Measurements from ENCODE around the gene COL18A1.

The COL18A1 gene

DNA sequence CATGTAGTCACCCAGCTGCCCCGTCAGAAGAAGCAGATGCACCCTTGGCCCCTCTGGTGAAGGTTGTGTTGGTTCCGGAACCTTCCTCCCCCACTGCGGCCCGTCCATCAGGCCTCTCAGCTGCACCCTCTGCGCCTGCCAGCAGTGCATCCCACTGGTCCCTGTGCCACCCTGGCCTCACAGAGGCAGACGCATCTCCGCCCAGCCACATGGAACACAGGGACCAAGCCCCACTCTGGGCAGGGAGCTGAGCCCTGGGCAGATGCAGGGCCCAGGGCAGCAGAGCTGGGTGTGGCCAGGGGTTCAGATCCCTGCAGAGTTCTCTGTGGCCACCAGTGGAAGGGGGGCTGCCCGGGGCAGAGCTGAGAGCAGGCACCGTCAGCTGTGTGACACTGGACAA, 86.7 kb downstream of the COL18A1 start:
- Histone ChIP-seq H3K9me3 (ENCODE audit: low read length) (no peaks in the 10 kb centered on the region), H3K27me3 (ENCODE audit: control insufficient read depth in 1 of 2, insufficient read depth in 2 of 2, low read length in 2 of 2) (no peaks in the 10 kb centered on the region), H3K9ac (ENCODE audit: low read length) (no peak overlapping the region), H3K36me3 (ENCODE audit: insufficient read depth, low read length) (peaks cover 13% of the 10 kb centered on the region), H3K4me3 (ENCODE audit: low read depth in 1 of 2, low read length in 2 of 2) (no peak overlapping the region), H3K4me1 (ENCODE audit: insufficient read depth, low read length) (no peaks in the 10 kb centered on the region), H3K27ac (ENCODE audit: low read depth, low read length) (no peak overlapping the region)

DNA sequence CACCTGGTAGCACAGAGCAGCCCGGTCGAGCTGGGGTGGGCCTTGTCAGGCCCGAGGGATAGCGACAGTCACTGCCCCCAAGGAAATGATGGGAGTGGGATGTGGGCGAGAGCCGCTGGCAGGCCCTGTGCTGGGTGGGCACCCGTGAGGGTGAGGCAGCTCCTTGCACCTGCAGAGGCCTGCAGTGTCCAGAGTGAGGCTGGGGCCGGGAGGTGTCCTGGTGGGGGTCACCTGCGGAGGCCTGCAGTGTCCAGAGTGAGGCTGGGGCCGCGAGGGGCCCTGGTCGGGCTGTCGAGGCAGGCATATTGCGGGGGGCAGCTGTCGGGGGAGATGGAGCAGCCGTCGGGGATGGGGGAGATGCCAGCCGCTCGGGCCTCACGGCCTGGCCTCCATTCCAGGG, 87.8 kb downstream of the COL18A1 start:
- no peaks in the 10 kb centered on the region for H3K4me1 ChIP-seq (ENCODE audit: insufficient read depth, low read length)
- H3K9me3 ChIP-seq (ENCODE audit: low read length) = no peaks in the 10 kb centered on the region
- H3K36me3 ChIP-seq (ENCODE audit: insufficient read depth, low read length) = peaks cover 15% of the 10 kb centered on the region
- no peak overlapping the region for H3K27ac ChIP-seq (ENCODE audit: low read depth, low read length)
- H3K4me3 ChIP-seq (ENCODE audit: low read depth in 1 of 2, low read length in 2 of 2) = no peak overlapping the region
- H3K9ac ChIP-seq (ENCODE audit: low read length) = no peak overlapping the region
- H3K27me3 ChIP-seq (ENCODE audit: control insufficient read depth in 1 of 2, insufficient read depth in 2 of 2, low read length in 2 of 2) = no peaks in the 10 kb centered on the region

DNA sequence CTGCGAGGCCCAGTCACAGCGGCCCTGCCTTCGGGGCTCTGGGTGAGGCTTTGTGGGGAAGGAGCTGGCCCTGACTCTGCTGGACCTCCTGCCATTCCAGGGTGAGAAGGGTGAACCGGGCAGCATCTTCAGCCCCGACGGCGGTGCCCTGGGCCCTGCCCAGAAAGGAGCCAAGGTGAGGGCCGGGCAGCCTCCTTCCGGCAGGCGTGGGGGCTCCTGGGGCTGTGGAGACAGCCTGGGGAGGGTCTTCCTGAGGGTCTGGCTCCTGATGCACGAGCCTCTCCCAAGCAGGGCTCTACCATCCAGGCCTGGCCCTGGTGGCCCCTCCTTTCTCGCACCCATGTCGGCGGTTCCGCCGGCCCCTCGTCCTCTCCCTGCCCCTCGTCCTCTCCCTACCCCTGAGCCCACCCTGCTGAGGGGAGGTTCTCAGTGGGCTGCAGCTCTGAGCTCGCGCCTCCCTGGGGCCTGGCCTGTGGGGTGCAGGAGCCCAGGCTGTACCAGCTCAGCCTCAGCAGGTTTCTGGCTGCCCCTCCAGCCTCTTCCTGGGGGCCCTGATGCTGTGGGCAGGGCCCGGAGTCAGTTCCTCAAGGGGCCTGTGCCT, 88.5 kb downstream of the COL18A1 start:
- H3K27ac ChIP-seq (ENCODE audit: low read depth, low read length) = no peak overlapping the region

DNA sequence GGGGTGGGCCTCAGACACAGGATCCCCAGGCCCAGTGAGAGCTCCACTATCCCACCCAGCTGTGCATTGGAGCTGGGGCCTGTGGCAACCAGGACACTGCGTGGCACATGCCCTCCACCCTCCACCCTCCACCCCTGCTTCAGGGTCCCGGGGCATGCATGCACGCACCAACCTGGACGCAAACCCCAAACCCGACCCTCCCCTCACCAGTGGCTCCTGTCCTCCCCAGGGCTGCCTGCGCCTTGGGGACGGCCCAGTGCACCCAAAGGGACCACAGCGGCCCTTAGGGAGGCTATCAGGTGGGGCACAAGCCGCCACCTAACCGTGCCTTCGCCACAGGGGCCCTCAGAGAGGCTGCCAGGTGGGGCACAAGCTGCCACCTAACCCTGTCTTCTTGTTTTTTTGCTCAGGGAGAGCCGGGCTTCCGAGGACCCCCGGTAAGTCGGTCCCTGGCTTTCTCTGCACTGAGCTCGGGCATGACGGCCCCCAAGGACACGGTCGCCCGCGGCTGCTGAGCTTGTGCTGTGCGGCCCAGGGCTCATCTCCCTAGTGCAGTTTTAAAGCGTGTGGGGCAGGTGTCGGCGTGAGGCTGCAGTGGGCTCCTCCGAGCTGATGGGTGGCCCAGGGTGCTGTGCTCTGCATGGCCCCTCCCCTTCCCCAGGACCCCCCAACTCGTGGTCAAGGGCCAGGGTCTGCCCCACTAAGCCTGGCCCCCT, 89.3 kb downstream of the COL18A1 start:
- Histone ChIP-seq H3K27me3 (ENCODE audit: control insufficient read depth in 1 of 2, insufficient read depth in 2 of 2, low read length in 2 of 2) (no peaks in the 10 kb centered on the region), H3K4me1 (ENCODE audit: insufficient read depth, low read length) (no peaks in the 10 kb centered on the region), H3K27ac (ENCODE audit: low read depth, low read length) (no peak overlapping the region), H3K9me3 (ENCODE audit: low read length) (no peaks in the 10 kb centered on the region), H3K36me3 (ENCODE audit: insufficient read depth, low read length) (peaks cover 21% of the 10 kb centered on the region), H3K4me3 (ENCODE audit: low read depth in 1 of 2, low read length in 2 of 2) (no peak overlapping the region), H3K9ac (ENCODE audit: low read length) (no peak overlapping the region)

More for the DNA sequence above, 88.5 kb downstream of the COL18A1 start:
- Histone ChIP-seq H3K9ac (ENCODE audit: low read length) (no peak overlapping the region), H3K9me3 (ENCODE audit: low read length) (no peaks in the 10 kb centered on the region), H3K4me3 (ENCODE audit: low read depth in 1 of 2, low read length in 2 of 2) (no peak overlapping the region), H3K4me1 (ENCODE audit: insufficient read depth, low read length) (no peaks in the 10 kb centered on the region), H3K27me3 (ENCODE audit: control insufficient read depth in 1 of 2, insufficient read depth in 2 of 2, low read length in 2 of 2) (no peaks in the 10 kb centered on the region), H3K36me3 (ENCODE audit: insufficient read depth, low read length) (peaks cover 16% of the 10 kb centered on the region)

DNA sequence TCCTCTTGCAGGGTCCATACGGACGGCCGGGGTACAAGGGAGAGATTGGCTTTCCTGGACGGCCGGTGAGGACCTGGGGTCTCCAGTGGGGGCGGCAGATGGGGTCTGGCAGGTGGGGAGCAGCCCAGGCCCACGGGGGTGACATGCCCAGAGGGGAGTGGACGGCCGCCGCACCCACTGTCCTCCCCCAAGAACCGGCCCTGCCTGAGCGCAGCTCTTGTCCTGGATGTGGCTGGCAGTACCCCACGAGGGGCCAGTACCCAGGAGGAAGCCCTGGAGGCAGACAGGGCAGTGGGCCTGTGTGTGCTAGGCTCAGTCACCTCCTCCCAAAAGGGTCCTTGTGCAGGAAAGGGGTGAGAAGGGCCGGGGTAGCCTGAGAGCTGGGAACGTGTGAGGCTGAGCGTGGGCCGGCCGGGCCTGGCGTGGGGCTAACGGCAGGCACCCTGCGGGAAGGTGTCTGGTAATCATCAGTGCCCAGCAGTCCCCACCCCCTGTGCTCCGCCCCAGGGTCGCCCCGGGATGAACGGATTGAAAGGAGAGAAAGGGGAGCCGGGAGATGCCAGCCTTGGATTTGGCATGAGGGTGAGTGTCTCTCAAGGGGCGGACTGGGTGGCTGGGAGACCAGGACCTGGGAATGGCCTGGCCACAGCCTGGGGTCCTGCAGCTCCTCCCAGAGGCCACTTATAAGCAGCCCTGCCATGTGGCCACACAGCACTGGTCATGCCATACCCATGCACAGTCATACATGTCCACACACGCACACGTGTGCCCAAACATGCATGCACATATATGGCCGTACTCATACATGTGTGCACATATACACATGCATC, 90.1 kb downstream of the COL18A1 start:
- no peak overlapping the region for H3K4me3 ChIP-seq (ENCODE audit: low read depth in 1 of 2, low read length in 2 of 2)
- H3K27me3 ChIP-seq (ENCODE audit: control insufficient read depth in 1 of 2, insufficient read depth in 2 of 2, low read length in 2 of 2) = no peaks in the 10 kb centered on the region
- H3K9me3 ChIP-seq (ENCODE audit: low read length) = no peaks in the 10 kb centered on the region
- H3K4me1 ChIP-seq (ENCODE audit: insufficient read depth, low read length) = no peaks in the 10 kb centered on the region
- peaks cover 21% of the 10 kb centered on the region for H3K36me3 ChIP-seq (ENCODE audit: insufficient read depth, low read length)
- H3K27ac ChIP-seq (ENCODE audit: low read depth, low read length) = no peak overlapping the region
- H3K9ac ChIP-seq (ENCODE audit: low read length) = no peak overlapping the region

DNA sequence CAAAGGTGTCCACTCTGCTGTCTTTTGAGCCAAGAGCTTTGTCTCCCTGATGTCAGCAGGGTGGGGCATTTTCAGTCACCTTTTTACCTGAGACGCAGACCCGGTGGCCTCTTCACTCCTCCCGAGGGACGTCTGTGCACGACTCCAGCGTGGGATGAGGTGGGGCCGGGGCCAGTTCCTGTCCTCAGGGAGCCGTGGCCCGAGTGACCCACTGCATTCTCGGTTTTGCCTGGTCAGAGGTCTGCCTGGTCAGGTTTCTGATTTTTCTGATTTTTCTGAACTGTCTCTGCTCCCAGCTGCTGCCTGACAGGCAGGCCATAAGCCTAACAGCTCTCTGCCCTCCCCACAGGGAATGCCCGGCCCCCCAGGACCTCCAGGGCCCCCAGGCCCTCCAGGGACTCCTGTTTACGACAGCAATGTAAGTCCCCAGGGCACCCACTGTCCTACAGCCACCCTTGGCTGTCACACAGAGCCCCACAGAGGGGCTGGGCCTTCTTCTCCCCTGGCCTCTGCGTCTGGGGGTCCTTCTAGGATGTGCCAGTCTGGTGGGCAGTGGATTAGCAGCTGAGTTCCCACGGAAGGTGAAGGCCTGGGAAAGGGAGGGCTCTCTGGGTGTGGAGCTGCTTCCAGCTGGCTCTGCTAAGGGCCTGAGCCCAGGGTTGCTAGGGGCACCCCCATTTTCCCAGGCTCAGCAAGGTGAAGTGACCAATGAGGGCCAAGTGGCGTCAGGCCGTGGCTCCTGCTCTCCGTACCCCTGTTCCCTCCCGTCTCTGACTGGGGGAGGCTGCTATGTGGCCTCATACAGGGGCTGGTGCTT, 91.4 kb downstream of the COL18A1 start:
- no peaks in the 10 kb centered on the region for H3K4me1 ChIP-seq (ENCODE audit: insufficient read depth, low read length)
- H3K27me3 ChIP-seq (ENCODE audit: control insufficient read depth in 1 of 2, insufficient read depth in 2 of 2, low read length in 2 of 2) = no peaks in the 10 kb centered on the region
- no peak overlapping the region for H3K27ac ChIP-seq (ENCODE audit: low read depth, low read length)
- H3K9ac ChIP-seq (ENCODE audit: low read length) = no peak overlapping the region
- peaks cover 21% of the 10 kb centered on the region for H3K36me3 ChIP-seq (ENCODE audit: insufficient read depth, low read length)
- no peaks in the 10 kb centered on the region for H3K9me3 ChIP-seq (ENCODE audit: low read length)
- no peak overlapping the region for H3K4me3 ChIP-seq (ENCODE audit: low read depth in 1 of 2, low read length in 2 of 2)

DNA sequence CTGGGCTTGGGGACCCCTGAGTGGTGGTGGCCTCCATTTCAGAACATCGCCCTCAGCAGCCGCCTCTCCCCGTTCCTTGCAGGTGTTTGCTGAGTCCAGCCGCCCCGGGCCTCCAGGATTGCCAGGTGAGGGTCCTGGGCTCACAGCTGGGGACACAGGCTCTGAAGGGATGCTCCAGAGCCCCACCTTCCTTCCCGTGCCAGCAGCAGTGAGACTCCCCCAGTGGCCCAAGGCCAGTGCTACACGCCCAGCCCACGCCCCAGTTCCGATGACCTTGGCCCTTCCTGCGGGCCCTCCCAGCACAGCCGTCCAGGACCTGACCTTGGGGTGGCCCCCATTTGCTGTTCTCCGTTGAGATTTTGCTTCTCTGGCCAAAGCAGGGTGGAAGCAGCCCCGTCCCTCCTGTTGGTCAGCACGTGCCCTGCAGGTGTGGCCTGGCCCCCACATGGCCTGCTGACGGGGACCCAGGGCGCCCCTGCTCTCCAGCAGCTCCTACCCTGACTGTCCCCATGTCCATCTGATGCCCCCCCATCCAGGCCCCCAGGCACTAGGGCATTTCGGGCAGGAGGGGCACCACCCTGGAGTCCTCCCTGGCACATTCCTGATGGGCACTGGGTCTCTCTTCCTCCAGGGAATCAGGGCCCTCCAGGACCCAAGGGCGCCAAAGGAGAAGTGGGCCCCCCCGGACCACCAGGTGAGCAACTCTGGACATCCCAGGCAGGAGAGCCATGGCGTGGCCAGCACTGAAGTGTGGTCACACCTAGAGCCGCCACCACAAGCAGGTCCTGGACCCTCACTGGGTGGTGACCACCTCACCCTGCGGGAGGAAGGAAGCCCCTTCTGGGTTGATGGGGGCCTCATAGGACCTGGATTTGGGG, 92.2 kb downstream of the COL18A1 start:
- Histone ChIP-seq H3K36me3 (ENCODE audit: insufficient read depth, low read length) (peaks cover 21% of the 10 kb centered on the region), H3K9ac (ENCODE audit: low read length) (no peak overlapping the region), H3K4me3 (ENCODE audit: low read depth in 1 of 2, low read length in 2 of 2) (no peak overlapping the region), H3K27me3 (ENCODE audit: control insufficient read depth in 1 of 2, insufficient read depth in 2 of 2, low read length in 2 of 2) (no peaks in the 10 kb centered on the region), H3K27ac (ENCODE audit: low read depth, low read length) (no peak overlapping the region), H3K4me1 (ENCODE audit: insufficient read depth, low read length) (no peaks in the 10 kb centered on the region), H3K9me3 (ENCODE audit: low read length) (no peaks in the 10 kb centered on the region)

DNA sequence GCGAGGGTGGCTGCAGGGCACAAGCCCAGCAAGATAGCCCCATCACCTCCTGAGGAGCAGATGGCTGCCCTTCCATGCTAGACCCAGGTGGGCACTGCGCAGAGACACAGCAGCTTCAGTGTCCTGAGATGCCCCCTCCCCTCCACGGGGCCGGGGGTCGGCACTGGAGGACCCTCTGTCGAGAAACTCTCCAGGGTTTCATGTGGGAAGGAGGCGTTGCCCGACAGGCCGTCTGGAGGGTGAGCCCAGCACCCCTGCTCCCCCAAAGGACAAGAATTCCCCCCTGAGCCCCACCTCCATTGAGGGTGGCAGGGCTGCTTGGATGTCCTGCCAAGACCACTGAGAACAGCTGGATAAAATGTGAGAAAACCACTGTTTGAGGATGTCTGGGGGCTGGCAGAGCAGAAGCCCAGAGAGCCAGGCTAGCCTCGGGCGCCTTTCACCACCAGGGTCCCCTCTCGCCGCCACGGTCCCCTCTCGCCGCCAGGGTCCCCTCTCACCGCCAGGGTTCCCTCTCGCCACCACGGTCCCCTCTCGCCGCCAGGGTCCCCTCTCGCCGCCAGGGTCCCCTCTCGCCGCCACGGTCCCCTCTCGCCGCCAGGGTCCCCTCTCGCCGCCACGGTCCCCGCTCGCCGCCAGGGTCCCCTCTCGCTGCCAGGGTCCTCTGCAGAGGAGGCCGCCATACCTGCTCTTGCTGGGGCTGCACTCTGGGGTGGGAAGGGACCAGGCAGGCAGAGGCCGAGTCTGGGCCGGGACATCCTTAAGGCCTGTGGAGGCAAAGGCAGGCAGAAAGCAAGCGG, 93.1 kb downstream of the COL18A1 start:
- H3K9me3 ChIP-seq (ENCODE audit: low read length) = no peaks in the 10 kb centered on the region
- H3K4me1 ChIP-seq (ENCODE audit: insufficient read depth, low read length) = no peaks in the 10 kb centered on the region
- no peaks in the 10 kb centered on the region for H3K27me3 ChIP-seq (ENCODE audit: control insufficient read depth in 1 of 2, insufficient read depth in 2 of 2, low read length in 2 of 2)
- H3K36me3 ChIP-seq (ENCODE audit: insufficient read depth, low read length) = peaks cover 21% of the 10 kb centered on the region
- no peak overlapping the region for H3K27ac ChIP-seq (ENCODE audit: low read depth, low read length)
- no peak overlapping the region for H3K4me3 ChIP-seq (ENCODE audit: low read depth in 1 of 2, low read length in 2 of 2)
- H3K9ac ChIP-seq (ENCODE audit: low read length) = no peak overlapping the region

DNA sequence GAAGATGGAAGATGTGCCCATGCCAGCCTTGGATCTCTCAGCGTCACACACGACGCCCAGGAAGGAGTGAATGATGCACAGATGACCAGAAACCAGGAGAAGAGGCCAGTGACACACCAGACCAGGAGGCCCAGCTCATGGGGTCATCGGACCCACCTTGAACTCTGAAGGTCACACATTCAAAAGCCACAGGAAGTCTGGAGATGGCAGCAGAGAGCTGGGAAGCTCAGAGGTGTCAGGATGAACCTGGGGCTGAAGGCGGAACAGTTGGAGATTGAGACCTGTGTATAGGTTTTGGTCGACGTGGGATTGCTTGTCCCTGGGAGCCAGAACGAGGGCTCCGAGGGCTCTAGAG, 93.7 kb downstream of the COL18A1 start:
- Histone ChIP-seq H3K4me3 (ENCODE audit: low read depth in 1 of 2, low read length in 2 of 2) (no peak overlapping the region), H3K36me3 (ENCODE audit: insufficient read depth, low read length) (peaks cover 21% of the 10 kb centered on the region), H3K27ac (ENCODE audit: low read depth, low read length) (no peak overlapping the region), H3K9me3 (ENCODE audit: low read length) (no peaks in the 10 kb centered on the region), H3K27me3 (ENCODE audit: control insufficient read depth in 1 of 2, insufficient read depth in 2 of 2, low read length in 2 of 2) (no peaks in the 10 kb centered on the region), H3K9ac (ENCODE audit: low read length) (no peak overlapping the region), H3K4me1 (ENCODE audit: insufficient read depth, low read length) (no peaks in the 10 kb centered on the region)

DNA sequence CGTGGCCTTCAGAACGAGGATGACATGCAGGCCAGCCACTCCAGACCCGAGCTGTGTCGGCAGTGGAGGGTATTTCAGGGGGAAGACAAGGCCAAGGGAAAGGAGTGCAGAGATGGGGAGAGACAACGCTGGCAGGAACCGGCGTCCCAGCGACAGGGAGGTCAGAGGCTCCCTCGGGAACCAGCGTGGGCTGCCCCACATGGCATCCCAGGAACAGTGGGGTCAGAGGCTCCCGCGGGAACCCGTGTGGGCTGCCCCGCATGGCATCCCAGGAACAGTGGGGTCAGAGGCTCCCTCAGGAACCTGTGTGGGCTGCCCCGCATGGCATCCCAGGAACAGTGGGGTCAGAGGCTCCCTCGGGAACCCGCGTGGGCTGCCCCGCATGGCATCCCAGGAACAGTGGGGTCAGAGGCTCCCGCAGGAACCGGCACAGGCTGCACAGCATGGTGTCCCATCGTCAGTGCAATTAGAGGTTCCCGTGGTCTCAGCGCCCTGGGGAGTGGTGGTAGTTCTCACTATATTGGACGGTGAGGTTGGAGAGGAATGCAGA, 94.3 kb downstream of the COL18A1 start:
- Histone ChIP-seq H3K9ac (ENCODE audit: low read length) (no peak overlapping the region), H3K4me3 (ENCODE audit: low read depth in 1 of 2, low read length in 2 of 2) (no peak overlapping the region), H3K27ac (ENCODE audit: low read depth, low read length) (no peak overlapping the region), H3K36me3 (ENCODE audit: insufficient read depth, low read length) (peaks cover 21% of the 10 kb centered on the region), H3K27me3 (ENCODE audit: control insufficient read depth in 1 of 2, insufficient read depth in 2 of 2, low read length in 2 of 2) (no peaks in the 10 kb centered on the region), H3K4me1 (ENCODE audit: insufficient read depth, low read length) (no peaks in the 10 kb centered on the region), H3K9me3 (ENCODE audit: low read length) (no peaks in the 10 kb centered on the region)
